ENCODE results near the gene SLC23A3. TPM values are rescaled to one million over a fixed set of nuclear protein-coding genes. Genes with fewer than 3 reads are reported as not detected.
A peak's percentile ranks its signal among the peaks of the same experiment; 100 is the strongest.

SLC23A3 gene
- total RNA-seq, 2 experiments from 2014 or later = 1.1 to 1.6 TPM

GRCh38 chr2:219158025-219158424 is 11.8 kb downstream of the SLC23A3 start:
- Mint-ChIP-seq H3K36me3 (ENCODE audit: low read depth) (peaks cover 13% of the 10 kb centered on the region), H3K9me3 (no peaks in the 10 kb centered on the region), H3K27ac (no peak overlapping the region), H3K4me1 (ENCODE audit: low read depth) (peaks cover 18% of the 10 kb centered on the region), H3K27me3 (no peaks in the 10 kb centered on the region), H3K4me3 (no peak overlapping the region)
- intact Hi-C loops (cut with micrococcal nuclease) = loop anchor here (5.0 kb wide), 1 partner anchor 194 kb away; no protein-coding TSS in a partner anchor
- POLR2A ChIA-PET = interaction anchor here (0.8 to 1.0 kb wide), 2 partner anchors 29 to 54 kb away, joined by 3 read pairs; no protein-coding TSS in a partner anchor
- ATAC-seq (no peak), DNase-seq (no peak)
- CTCF ChIA-PET = interaction anchor here (1.0 to 10.6 kb wide), 13 partner anchors 15 to 177 kb away, joined by 3 to 192 read pairs (median 8); partner anchors contain the start of genes CNPPD1, IHH and SLC23A3
- TF ChIP-seq, protein P1, sequence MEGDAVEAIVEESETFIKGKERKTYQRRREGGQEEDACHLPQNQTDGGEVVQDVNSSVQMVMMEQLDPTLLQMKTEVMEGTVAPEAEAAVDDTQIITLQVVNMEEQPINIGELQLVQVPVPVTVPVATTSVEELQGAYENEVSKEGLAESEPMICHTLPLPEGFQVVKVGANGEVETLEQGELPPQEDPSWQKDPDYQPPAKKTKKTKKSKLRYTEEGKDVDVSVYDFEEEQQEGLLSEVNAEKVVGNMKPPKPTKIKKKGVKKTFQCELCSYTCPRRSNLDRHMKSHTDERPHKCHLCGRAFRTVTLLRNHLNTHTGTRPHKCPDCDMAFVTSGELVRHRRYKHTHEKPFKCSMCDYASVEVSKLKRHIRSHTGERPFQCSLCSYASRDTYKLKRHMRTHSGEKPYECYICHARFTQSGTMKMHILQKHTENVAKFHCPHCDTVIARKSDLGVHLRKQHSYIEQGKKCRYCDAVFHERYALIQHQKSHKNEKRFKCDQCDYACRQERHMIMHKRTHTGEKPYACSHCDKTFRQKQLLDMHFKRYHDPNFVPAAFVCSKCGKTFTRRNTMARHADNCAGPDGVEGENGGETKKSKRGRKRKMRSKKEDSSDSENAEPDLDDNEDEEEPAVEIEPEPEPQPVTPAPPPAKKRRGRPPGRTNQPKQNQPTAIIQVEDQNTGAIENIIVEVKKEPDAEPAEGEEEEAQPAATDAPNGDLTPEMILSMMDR (IDR thresholded peaks at IDR 0.05) = no peak

DNA sequence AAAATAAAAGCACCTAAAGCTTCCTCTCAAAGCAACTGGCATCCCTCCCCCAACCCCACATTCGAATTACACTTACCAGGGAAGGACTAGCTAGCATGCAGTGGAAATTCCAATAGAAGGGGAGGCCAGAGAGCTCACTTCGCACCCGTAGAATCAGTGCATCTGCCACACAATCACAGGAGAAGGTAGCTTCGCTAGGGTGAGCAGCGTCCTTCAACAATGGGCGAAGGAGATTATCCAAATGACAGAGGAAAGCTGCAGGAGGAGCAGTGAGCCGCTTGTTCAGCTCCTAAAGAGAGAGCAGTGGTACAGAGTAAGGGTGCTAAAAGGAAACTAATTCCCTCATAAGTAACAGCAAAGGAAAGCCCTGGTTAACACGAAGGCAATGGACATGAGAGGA is 12.4 kb downstream of the SLC23A3 start:
- DNase-seq (no peak), ATAC-seq (no peak)
- ChIA-PET CTCF (interaction anchor here (0.8 to 10.6 kb wide), 16 partner anchors 16 to 194 kb away, joined by 3 to 192 read pairs (median 5); partner anchors contain the start of genes ABCB6, CNPPD1, IHH and SLC23A3), POLR2A (interaction anchor here (0.8 kb wide), 1 partner anchor 54 kb away, joined by 3 read pairs; no protein-coding TSS in a partner anchor)
- Mint-ChIP-seq H3K4me1 (ENCODE audit: low read depth) (peaks cover 18% of the 10 kb centered on the region), H3K9me3 (no peaks in the 10 kb centered on the region), H3K36me3 (ENCODE audit: low read depth) (peaks cover 13% of the 10 kb centered on the region), H3K4me3 (no peak overlapping the region), H3K27me3 (no peaks in the 10 kb centered on the region), H3K27ac (no peak overlapping the region)
- TF ChIP-seq, protein P1 (IDR thresholded peaks at IDR 0.05) = no peak
- intact Hi-C loops (cut with micrococcal nuclease) = loop anchor here (5.0 kb wide), 1 partner anchor 195 kb away; no protein-coding TSS in a partner anchor

- H3K4me3 Mint-ChIP-seq = no peak overlapping the region
- H3K36me3 Mint-ChIP-seq (ENCODE audit: low read depth) = peaks cover 16% of the 10 kb centered on the region
- DNase-seq (peak; percentile 36), ATAC-seq (peak; percentile 37)
- TF ChIP-seq, protein P1 (IDR thresholded peaks at IDR 0.05) = peak; percentile 81
- intact Hi-C loops (cut with micrococcal nuclease) = loop anchor here (2.0 to 5.0 kb wide), 2 partner anchors 98 to 197 kb away; no protein-coding TSS in a partner anchor
- no peak overlapping the region for H3K27ac Mint-ChIP-seq
- peaks cover 9% of the 10 kb centered on the region for H3K4me1 Mint-ChIP-seq (ENCODE audit: low read depth)
- ChIA-PET POLR2A (no interaction called here), CTCF (interaction anchor here (0.6 to 10.6 kb wide), 41 partner anchors 9 to 297 kb away, joined by 3 to 192 read pairs (median 4); partner anchors contain the start of genes ANKZF1, ATG9A, IHH and SLC23A3)
- H3K27me3 Mint-ChIP-seq = no peaks in the 10 kb centered on the region
- no peaks in the 10 kb centered on the region for H3K9me3 Mint-ChIP-seq
Observed at GRCh38 chr2:219155054-219155644, 14.7 kb downstream of the SLC23A3 start.

DNA sequence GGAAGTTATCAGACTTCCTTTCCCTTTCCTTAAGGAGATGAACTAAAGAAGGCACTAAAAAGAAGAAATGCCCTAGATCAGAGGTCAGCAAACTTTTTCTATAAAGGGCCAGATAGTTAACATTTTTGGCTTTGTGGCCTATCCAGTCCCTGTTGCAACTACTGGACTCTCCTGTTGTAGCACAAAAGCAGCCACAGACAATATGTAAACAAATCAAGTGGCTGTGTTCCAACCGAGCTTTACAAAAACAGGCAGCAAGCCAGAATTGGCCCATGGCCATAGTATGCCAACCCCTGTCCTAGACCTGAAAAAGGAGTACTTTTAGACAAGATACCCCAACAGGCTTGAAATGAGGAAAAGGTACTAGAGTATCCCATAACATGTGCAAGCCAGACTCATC is 20.2 kb downstream of the SLC23A3 start:
- TF ChIP-seq, protein P1 (IDR thresholded peaks at IDR 0.05) = no peak
- Mint-ChIP-seq H3K27me3 (no peaks in the 10 kb centered on the region), H3K9me3 (no peaks in the 10 kb centered on the region), H3K4me3 (no peak overlapping the region), H3K36me3 (ENCODE audit: low read depth) (peaks cover 20% of the 10 kb centered on the region), H3K27ac (no peak overlapping the region), H3K4me1 (ENCODE audit: low read depth) (no peaks in the 10 kb centered on the region)
- ATAC-seq (no peak), DNase-seq (no peak)
- CTCF ChIA-PET = interaction anchor here (0.7 to 2.4 kb wide), 4 partner anchors 28 to 170 kb away, joined by 3 to 9 read pairs (median 3); no protein-coding TSS in a partner anchor
- intact Hi-C loops (cut with micrococcal nuclease) = no loop called here
- POLR2A ChIA-PET = interaction anchor here (1.6 kb wide), 1 partner anchor 105 kb away, joined by 3 read pairs; no protein-coding TSS in a partner anchor

GRCh38 chr2:219142329-219142728 is 27.5 kb downstream of the SLC23A3 start:
- ATAC-seq = no peak
- H3K36me3 Mint-ChIP-seq (ENCODE audit: low read depth) = peaks cover 43% of the 10 kb centered on the region
- POLR2A ChIA-PET = no interaction called here

More at GRCh38 chr2:219142329-219142728, 27.5 kb downstream of the SLC23A3 start:
- CTCF ChIA-PET = interaction anchor here (0.6 to 4.9 kb wide), 8 partner anchors 9 to 147 kb away, joined by 3 to 25 read pairs (median 4); no protein-coding TSS in a partner anchor
- no peaks in the 10 kb centered on the region for H3K27me3 Mint-ChIP-seq
- intact Hi-C loops (cut with micrococcal nuclease) = no loop called here
- DNase-seq = no peak
- no peaks in the 10 kb centered on the region for H3K9me3 Mint-ChIP-seq
- no peak overlapping the region for H3K27ac Mint-ChIP-seq
- no peaks in the 10 kb centered on the region for H3K4me1 Mint-ChIP-seq (ENCODE audit: low read depth)
- H3K4me3 Mint-ChIP-seq = no peak overlapping the region
- TF ChIP-seq, protein P1 (IDR thresholded peaks at IDR 0.05) = no peak
